Measurements from ENCODE around the gene HIVEP2. TPM values are rescaled to one million over a fixed set of nuclear protein-coding genes. Genes with fewer than 3 reads are reported as not detected.

HIVEP2 gene
- total RNA-seq, 1 experiment from 2014 or later = 4.2 TPM

DNA sequence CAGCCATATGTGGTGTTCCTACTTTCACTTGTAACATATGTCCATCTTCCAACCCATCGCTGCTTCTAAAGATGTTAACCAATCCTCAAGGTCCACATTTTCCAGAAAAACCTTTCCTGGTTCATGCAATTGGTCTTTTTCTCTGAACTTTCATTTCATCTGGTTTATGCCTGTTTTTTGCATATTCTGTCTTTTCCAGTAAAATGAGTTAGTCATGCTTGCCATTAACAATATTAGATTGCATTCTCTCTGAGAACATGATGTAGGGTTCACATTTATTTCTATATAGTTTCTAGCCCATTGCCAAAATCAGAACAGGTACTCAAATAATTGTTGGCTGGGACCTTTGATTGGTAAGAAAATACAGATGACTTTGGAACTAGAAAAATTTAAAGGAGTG lies 36.7 kb downstream of the HIVEP2 start:
- H3K27ac Mint-ChIP-seq = no peak overlapping the region
- no CpG with 5 or more reads among the region's 1 CpG for WGBS (ENCODE audit: extremely low coverage, insufficient read length, low lambda C conversion rate)
- no peak overlapping the region for H2BK5ac ChIP-seq (ENCODE audit: insufficient read length, low read length)
- H3K9me3 ChIP-seq (ENCODE audit: control insufficient read depth, low read depth, low read length) = peaks cover 6% of the 10 kb centered on the region
- H3K27me3 Mint-ChIP-seq (ENCODE audit: low read depth) = no peaks in the 10 kb centered on the region
- H4K5ac ChIP-seq (ENCODE audit: insufficient read length, low read depth, low read length) = no peak overlapping the region
- H3K23ac ChIP-seq (ENCODE audit: insufficient read length, low read depth, low read length) = no peak overlapping the region
- no peak overlapping the region for H3K14ac ChIP-seq (ENCODE audit: insufficient read depth, low read length)
- H3K79me2 ChIP-seq (ENCODE audit: insufficient read depth, low read length) = peaks cover 2% of the 10 kb centered on the region; the same call in 1 of the 2 replicates
- H2BK12ac ChIP-seq (ENCODE audit: insufficient read length, low read depth, low read length) = no peak overlapping the region
- no peak overlapping the region for H4K91ac ChIP-seq (ENCODE audit: insufficient read length, low read depth, low read length)
- H4K20me1 ChIP-seq (ENCODE audit: control insufficient read depth, insufficient read depth, insufficient read length) = no peaks in the 10 kb centered on the region
- no peak overlapping the region for H2BK15ac ChIP-seq (ENCODE audit: low read depth, low read length)
- TF ChIP-seq, protein P1, sequence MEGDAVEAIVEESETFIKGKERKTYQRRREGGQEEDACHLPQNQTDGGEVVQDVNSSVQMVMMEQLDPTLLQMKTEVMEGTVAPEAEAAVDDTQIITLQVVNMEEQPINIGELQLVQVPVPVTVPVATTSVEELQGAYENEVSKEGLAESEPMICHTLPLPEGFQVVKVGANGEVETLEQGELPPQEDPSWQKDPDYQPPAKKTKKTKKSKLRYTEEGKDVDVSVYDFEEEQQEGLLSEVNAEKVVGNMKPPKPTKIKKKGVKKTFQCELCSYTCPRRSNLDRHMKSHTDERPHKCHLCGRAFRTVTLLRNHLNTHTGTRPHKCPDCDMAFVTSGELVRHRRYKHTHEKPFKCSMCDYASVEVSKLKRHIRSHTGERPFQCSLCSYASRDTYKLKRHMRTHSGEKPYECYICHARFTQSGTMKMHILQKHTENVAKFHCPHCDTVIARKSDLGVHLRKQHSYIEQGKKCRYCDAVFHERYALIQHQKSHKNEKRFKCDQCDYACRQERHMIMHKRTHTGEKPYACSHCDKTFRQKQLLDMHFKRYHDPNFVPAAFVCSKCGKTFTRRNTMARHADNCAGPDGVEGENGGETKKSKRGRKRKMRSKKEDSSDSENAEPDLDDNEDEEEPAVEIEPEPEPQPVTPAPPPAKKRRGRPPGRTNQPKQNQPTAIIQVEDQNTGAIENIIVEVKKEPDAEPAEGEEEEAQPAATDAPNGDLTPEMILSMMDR (conservative IDR thresholded peaks at IDR 0.05) = no peak
- peaks cover 29 to 35% of the 10 kb centered on the region in 2 experiments for H3K4me1 Mint-ChIP-seq
- H3K9me3 Mint-ChIP-seq = peaks cover 7 to 10% of the 10 kb centered on the region in 2 experiments; a peak in 4 of 5 replicates
- H2AK5ac ChIP-seq (ENCODE audit: insufficient read length, low read length) = no peak overlapping the region
- H3K4me2 ChIP-seq (ENCODE audit: insufficient read depth, insufficient read length, low read length) = no peak overlapping the region
- no peak overlapping the region for H3T11ph ChIP-seq (ENCODE audit: low read length)
- H4K8ac ChIP-seq (replicated peaks; ENCODE audit: insufficient read length, low read depth, low read length) = no peak overlapping the region
- peaks cover 9 to 10% (median 10%) of the 10 kb centered on the region in 3 experiments for H3K36me3 Mint-ChIP-seq (ENCODE audit: insufficient read depth in 1 of 3, low read depth in 3 of 3)
- no peaks in the 10 kb centered on the region for H3K27me3 ChIP-seq (ENCODE audit: insufficient read depth, low read length)
- H3K27ac ChIP-seq (ENCODE audit: insufficient read length, low read depth, low read length) = no peak overlapping the region
- H2BK120ac ChIP-seq (ENCODE audit: low read depth, low read length, poor library complexity, severe bottlenecking) = no peak overlapping the region
- peaks cover 10% of the 10 kb centered on the region for H3K4me1 ChIP-seq (ENCODE audit: insufficient read depth, low read length)
- H3K23me2 ChIP-seq (ENCODE audit: insufficient read length, low read depth, low read length, poor library complexity, severe bottlenecking) = no peaks in the 10 kb centered on the region
- no peak for DNase-seq
- H3K18ac ChIP-seq (ENCODE audit: insufficient read length, low read depth, low read length) = no peak overlapping the region
- H3K4ac ChIP-seq (ENCODE audit: low read depth, low read length) = no peak overlapping the region
- H2AFZ ChIP-seq (ENCODE audit: low read length) = no peak overlapping the region
- H3K4me3 Mint-ChIP-seq = no peak overlapping the region
- H3K56ac ChIP-seq (ENCODE audit: insufficient read length, low read depth, low read length) = no peak overlapping the region
- H3K9ac ChIP-seq (ENCODE audit: extremely low read depth, insufficient read length, low read length) = no peak overlapping the region
- H2BK20ac ChIP-seq (ENCODE audit: low read depth, low read length, poor library complexity, severe bottlenecking) = no peak overlapping the region
- H3K79me1 ChIP-seq (ENCODE audit: insufficient read depth, low read depth, low read length, poor library complexity, severe bottlenecking) = no peaks in the 10 kb centered on the region
